Endometrial microvascular endothelial cells (primary cell): Measurements from ENCODE around the gene APOLD1. TPM values are rescaled to one million over a fixed set of nuclear protein-coding genes. Genes with fewer than 3 reads are reported as not detected.
"Not testable (repeated sequence)": the region's sequence is repeated elsewhere in the genome, so short reads cannot be mapped to it uniquely, and the experiment has no call there.

ENCODE experiments used
- in situ Hi-C: cut with HindIII; loops from 2 replicates; pipeline ENCODE4 v1.10.0; 2017; ENCODE audit warnings: low sequenced_read_pairs, low pct_unique_long_range_greater_than_20kb; ENCODE audit errors: inconsistent ontology term
- total RNA-seq: library from RNA; depleted of rRNA; stranded (reverse); fragments of >200 nt; gene quantifications from one replicate; pipeline ENCODE4 v1.2.3, GENCODE V29; 2015; ENCODE audit errors: inconsistent ontology term

The APOLD1 gene
- 17.6 TPM for total RNA-seq

DNA sequence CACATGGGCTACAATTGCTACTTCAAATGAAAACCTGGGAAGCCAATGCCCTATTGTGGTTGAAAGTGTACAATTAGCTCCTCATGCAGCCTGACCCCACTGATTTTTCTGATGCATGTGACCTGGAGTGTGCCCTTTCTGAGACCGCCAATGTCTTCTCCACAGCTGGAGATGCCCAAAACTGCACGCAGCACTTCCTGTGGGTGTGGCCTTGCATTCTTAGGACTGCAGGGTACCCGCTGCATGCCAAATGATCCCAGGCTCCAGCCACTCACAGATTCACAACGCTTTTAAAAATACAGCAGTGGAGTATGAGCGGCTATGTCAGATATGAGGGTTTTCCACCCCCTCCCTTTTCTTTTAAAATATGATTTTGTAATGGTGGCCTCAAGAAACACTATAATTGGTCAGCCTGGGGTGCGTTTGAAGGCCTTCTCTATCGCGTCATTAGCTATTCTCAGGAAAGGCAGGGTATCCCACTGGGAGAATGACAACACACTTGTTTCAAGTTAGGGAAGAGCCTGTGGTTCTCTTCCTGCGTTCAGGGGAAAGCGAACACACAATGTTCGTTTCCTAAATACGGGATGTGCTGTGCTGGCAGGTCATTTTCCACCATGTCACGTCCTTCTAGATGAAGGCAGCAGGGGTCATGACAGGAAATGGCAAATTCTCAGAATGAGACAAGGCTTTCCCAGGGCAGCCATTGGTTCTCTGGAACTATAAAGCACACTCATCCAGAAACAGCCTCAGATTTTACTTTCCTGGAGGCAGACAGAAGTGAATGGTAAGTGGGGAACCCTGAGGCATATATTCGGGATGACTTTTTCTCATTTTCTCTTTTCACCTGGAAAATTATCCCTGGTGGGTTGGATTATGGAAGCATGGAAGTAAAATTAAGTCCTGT, at the start of gene APOLD1:
Gene APOLD1 (plus strand): TSS at position 749 of the 904 bp plus-strand sequence. CDS start 33 bp downstream, at position 782.
- in situ Hi-C loops = no loop called here

DNA sequence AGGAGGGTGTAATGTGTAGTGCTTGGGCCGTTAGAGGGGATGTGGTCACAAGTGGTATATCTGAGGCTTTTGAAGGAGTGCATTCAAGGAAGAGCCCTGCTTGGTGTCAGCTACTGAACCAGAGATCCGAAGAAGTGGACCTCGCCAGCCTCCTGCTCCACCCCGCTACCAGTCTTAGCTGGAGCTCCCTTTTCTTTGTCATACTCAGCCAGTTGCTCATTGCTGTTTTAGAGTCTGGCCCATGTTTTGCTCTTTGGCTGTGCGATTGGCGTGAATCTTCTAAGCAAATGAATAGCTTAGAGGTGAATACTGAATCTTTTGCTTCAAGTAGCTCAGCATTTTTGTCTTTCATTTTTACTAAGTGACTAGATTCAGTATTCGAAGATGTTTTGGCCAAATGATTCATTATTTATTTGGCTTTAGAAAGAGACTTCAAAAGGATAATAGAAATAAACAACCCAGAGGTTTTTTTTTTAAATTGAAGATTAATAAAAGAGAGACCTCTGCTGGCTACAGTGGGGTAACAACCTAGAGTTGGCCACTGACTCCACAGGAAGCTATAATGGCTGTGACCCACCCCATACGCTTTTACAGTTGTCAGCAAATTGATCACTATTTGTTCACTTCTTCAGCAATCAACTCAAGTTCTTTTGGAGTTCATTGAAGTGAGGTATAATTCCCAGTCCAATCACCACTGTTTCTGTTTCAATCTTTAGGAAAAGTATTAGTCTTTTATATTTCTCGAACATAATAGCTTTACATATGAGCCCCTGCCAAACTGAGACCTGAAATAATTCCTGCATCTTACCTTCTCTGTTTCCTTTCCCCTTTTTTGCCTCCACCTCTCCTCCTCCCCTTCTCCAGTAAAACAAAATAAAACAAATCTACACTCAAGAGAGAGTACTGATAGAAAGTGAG, 48.4 kb upstream of the APOLD1 start:
- in situ Hi-C loops = no loop called here

DNA sequence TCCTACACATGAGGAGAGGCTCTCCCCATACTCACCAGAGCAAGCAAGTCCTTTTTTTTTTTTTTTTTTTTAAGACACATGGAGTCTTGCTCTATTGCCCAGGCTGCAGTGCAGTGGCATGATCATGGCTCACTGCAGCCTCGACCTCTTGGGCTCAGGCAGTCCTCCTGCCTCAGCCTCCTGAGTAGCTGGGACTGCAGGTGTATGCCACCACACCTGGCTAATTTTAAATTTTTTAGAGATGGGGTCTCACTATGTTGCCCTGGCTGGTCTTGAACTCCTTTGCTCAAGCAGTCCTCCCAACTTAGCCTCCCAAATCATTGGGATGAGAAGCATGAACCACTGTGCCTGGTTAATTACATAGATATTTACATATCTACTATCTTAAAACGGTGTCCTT, 47.3 kb upstream of the APOLD1 start:
- in situ Hi-C loops = not testable (repeated sequence)

DNA sequence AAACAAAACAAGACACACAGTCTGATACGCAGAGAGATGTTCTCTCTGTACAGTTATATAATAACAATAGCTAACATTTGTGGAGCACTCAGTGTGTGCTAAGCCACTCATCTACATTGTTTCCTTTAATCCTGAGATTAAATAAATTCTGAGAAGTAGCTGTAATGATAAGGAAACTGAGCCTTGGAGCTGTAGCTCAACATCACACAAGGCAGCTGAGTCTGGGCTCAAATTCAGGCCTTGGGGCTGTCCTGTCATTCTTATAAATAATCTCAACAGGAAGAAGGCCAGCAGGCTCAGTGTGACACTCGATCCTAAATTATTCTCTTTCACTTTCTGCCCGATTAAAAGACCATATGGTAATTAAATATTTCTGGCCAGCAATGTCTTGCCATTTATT, 43.8 kb upstream of the APOLD1 start:
- in situ Hi-C loops = no loop called here

DNA sequence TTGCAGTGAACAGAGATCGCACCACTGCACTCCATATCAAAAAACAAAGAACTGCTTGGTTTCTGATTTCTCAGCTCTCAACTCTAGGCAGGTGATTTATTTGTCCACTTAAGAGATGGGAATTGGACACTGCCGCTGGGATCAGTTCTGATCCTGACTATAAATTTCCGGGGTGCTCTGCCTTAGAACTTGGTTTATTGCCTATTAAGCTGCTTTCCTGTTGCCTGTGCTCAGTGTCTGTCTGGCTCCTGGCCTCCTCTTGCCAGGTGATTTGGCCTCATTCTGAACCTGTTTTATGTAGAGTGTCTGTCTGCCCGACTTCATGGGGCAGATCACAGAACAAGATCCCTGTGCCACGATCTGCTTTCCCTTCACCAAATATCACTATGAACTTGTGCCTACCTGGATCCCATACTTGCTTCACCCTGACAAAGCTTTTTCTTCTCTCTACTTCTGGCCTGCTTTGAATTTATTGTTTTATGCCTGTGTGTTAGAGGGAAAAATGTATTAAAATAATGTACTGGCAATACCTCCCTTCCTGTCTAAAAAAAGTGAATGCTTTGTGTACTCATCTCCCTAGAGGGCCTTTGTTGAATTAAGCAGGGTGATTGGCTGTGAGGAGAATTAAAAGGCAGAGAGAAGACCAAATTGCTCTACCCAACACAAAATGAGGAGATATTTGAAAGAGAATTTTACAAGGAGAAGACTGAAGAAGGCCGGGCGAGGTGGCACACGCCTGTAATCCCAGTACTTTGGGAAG, 40.7 kb upstream of the APOLD1 start:
- in situ Hi-C loops = no loop called here

DNA sequence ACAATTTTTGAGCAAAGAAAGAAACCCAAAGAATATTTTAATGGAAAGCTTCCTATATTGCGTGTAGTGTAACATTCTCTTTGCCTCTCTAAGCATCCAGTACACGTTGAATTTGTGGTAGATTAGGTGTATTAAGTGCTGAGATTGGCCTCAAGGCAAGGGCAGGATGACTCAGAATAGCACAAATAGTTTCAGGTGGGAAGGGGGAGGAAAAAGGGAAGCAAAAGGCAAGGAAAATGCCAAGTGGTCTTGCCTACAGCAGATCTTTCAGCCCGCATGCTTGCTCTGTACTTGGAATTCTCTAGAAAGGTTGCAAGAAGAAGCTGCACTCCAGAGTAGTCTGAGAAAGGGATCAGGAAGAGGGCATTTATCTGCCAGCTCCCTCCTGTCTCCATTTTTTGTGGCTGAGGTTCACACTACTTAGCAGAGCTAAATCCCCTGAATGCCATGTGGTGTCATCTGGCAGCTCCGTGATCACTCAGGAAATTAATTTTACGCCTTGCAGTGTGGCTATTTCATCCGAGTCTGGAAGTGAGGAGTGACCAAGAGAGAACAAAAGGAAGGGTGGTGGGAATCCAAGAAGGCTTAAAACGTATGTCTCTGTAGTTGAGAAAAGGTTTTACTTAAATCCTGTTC, 39.8 kb upstream of the APOLD1 start:
- in situ Hi-C loops = no loop called here

GRCh38 chr12:12747278-12747677, 38.2 kb upstream of the APOLD1 start:
- in situ Hi-C loops = no loop called here

- in situ Hi-C loops = no loop called here
Observed at GRCh38 chr12:12748044-12748443, 37.4 kb upstream of the APOLD1 start.

DNA sequence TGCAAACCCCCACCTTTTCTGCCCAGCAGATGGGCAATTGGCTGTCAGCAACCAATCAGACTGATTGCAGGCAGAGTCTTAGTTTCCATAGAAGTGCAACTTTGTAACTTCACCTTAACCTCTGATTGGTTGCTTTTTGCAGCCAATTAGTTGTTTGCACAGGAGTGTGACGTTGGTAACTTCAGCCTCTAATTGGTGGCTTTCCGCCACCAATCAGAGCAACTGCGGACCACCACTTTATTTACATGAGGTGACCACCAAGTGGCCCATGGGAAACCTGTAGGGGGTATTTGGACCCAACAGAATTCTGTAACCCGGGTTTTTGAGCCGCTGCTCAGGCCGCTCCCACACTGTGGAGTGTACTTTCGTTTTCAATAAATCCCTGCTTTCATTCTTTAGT, 36.0 kb upstream of the APOLD1 start:
- in situ Hi-C loops = no loop called here

DNA sequence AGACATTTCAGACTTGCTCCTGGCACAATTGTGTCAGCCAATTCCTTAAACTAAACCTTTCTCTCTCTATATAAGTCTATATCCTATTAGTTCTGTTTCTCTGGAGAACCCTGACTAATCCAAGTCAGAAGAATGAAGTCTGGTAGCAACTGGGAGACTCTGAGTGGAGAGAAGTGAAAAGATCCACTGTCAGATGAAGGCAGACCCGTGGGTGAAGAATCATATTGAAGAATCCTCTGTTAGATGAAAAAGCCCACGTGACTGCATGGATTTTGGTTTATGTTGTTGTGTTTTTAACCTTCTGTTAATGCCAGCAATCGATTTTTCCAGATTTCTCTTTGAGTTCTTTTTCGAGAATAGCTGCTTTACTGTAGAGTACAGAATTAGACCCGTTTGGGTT, 29.5 kb upstream of the APOLD1 start:
- in situ Hi-C loops = no loop called here

DNA sequence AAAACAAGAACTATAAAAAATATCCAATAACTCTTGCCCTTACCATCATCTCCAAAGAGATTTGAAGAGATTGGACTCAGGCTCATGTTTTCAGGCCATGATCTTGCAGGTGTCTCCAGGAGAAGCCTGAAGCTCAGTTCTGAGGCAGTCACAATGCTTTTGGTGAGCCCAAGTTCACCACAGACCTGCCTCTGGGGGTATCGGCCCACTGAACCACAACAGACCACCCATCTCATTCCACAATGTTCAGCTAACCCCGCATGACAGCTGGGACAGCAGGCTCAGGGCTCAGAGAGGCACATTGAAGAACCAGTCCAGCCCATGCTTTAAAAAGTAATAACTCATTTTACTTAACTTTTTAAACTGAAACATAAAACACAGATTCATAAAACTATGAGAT, 28.3 kb upstream of the APOLD1 start:
- in situ Hi-C loops = no loop called here

GRCh38 chr12:12759234-12759915, 26.1 kb upstream of the APOLD1 start:
- in situ Hi-C loops = no loop called here

GRCh38 chr12:12764824-12765223, 20.6 kb upstream of the APOLD1 start:
- in situ Hi-C loops = no loop called here

- in situ Hi-C loops = no loop called here
Observed at GRCh38 chr12:12770262-12770661, 15.2 kb upstream of the APOLD1 start.

DNA sequence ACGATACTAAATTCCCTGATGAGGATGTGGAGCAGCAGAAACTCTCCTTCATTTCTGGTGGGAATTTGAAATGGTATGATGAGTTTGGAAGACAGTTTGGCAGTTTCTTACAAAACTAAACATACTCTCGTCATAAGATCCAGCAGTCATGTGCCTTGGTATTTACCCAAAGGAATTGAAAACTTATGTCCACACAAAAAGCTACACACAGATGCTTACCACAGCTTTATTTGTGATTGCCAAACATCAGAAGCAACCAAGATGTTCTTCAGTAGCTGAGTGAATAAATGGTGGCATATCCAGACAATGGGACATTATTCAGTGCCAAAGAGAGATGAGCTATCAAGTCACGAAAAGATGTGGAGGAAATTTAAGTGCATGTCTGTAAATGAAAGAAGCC, 10.7 kb upstream of the APOLD1 start:
- in situ Hi-C loops = no loop called here

GRCh38 chr12:12776261-12776660, 9.2 kb upstream of the APOLD1 start:
- in situ Hi-C loops = no loop called here

GRCh38 chr12:12777092-12777491, 8.4 kb upstream of the APOLD1 start:
- in situ Hi-C loops = no loop called here

DNA sequence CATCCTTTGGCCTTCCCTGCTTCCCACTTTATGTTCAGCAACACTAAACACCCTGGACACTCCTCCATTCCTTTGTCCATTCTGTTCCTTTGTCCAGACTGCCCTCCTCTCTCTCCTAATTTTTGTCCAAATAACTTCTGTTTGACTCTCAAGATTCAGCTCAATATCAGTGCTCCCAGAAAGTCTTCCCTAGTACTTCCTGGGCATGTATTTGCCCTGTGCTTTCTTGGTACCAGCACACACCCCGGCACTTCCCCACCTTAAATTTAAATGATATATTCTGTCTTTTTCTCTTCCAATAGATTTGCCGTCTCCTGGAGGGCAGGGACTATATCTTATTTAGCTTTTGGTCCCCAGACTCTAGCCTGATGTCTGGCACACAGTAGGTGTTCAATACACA, 6.5 kb upstream of the APOLD1 start:
- in situ Hi-C loops = no loop called here
